ENCODE data around the gene INTS11.

INTS11 gene

DNA sequence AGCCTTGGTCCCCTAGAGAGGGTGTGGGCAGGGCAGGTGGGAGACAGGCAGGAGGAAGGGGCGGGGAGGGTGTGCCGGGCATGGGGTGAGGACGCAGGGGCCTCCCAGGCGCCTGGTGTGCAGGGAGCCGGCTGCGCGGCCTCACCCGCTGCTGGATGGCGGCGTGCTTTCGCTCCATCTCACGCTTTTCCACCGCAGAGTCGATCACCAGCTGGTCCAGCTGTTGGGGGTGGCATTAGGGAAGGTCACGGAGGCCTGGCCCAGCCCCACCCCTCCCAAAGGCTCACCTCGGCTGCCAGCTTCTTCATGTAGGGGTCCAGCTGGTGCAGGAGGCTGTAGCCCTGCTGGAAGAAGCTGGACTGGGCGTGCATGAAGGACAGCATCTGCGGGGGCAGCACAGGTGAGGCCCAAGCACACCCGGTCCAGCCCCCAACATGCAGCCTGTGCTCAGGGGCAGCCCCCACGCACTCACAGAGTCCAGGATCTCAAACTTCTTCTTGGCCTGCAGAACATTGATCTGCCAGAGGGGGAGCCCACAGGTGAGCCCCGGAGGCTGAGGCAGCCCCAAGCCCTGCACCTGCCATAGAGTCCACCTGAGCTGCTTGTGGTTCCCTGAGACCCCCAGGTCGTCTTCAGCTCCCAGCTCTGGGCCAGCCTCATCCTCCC, 24.6 kb downstream of the INTS11 start:
- DNase-seq (ENCODE audit: low spot score), result no peak

DNA sequence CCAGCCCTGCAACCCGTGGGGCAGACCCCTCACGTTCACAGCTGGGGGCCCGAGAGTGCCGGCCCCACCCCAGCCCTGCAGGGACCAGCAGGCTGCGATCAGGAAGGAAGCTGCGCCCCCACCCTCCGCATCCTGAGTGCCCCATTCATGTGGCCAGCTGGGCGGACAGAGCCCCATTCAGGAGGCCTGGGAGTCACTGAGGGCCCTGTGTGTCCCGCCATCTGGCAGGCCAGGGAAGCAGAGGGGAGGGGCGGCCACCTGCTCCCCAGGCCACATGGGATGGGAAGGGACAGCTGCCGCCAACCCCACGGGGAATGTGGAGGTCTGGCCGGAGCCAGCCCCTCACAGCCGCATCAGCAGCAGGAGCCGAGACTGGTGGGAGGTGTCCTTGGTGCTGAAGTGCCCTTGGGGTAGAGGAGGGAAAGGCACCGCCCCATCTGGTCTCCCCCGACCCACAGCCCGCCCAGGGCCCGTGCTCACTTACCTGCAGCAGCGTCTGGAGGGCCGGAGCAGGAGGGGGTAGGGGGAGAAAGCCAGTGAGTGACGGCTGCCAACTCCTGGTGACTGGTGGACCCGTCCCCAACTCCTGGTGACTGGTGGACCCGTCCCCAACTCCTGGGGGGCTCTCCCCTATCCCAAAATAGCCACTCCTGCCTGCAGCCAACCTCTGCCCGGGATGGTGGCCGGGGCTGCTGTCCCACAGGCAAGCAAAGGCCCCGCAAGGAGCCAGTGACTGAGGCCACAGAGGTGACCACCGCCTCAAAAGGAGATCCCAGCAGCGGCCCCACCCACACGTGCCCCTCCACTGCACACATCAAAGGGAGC, 25.4 kb downstream of the INTS11 start:
- no peak for DNase-seq (ENCODE audit: low spot score)

- DNase-seq (ENCODE audit: low spot score), result no peak
Observed at GRCh38 chr1:1297802-1298424, 26.5 kb downstream of the INTS11 start.

DNA sequence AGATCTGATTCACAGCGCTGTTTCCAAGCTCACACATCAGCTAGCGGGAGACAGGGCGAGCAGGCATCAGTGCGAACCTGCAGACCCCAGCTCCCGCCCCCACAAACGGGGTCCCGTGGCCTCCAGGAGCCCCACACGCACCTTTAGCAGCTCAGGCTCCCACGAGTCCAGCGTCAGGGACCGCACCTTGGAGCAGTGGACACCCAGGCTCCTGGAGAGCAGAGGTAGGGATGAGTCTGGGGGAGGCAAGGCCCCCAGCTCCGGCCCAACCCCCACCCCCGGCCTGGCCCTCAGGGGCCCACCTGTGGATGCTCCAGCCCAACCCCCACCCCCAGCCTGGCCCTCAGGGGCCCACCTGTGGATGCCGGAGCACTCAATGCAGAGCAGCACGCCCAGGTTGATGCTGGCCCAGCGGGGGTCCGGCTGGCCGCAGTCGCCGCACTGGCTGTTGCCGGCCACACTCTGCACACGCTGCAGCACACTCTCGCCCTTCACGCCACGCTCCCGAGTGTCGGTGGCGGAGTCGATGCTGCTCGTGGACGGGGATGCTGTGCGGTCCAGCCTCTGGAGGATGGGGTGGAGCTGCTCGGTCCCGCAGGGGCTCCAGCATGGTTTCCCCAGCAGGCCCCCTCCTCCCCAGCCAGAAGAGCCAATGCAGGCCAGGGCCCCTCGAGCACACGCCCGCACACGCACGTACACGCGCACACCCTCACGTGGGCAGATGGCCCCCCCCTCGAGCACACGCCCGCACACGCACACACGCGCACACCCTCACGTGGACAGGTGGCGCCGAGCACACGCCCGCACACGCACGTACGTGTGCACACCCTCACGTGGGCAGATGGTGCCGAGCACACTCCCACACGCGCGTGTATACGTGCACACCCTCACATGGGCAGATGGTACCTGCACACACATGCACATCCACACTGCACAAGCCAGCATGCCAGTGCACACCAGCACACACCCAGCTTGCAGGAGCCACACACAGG, 28.1 kb downstream of the INTS11 start:
- DNase-seq (ENCODE audit: low spot score), result no peak

DNA sequence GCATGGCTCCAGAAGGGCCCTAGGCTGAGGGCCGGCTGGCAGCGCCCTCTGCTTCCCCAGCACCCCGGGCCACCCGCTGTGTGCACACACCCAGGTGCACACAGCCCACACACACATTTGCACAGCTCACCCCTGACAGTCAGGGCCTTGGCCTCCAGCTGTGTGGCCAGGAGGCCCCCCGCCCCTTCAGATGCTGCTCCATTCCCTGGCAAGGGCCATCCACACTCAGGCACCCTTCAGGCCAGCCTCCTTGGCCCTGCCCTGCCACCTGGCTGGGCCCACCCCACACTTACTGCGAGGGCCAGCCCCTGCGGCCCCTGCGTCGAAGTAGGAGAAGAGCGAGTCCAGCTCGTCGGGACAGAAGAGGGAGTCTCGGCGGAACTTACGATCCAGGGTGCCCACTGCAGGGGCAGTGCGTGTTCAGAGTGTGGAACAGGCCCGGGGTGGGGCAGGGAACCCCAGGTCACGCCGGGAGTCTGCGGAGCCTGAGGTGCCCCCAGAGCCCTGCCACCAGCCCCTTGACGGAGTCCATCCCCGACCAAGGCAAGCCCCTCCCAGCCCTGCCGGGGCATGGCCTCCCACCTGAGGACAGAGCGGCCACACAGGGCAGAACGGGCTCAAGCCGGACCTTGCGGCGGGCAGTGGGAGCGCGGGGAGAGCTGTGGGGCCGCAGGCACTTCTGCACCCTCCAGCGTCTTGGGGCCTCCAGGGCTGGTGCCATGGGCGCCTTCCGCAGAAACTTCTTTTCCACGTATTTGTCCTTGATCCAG, 29.1 kb downstream of the INTS11 start:
- no peak for DNase-seq (ENCODE audit: low spot score)

DNA sequence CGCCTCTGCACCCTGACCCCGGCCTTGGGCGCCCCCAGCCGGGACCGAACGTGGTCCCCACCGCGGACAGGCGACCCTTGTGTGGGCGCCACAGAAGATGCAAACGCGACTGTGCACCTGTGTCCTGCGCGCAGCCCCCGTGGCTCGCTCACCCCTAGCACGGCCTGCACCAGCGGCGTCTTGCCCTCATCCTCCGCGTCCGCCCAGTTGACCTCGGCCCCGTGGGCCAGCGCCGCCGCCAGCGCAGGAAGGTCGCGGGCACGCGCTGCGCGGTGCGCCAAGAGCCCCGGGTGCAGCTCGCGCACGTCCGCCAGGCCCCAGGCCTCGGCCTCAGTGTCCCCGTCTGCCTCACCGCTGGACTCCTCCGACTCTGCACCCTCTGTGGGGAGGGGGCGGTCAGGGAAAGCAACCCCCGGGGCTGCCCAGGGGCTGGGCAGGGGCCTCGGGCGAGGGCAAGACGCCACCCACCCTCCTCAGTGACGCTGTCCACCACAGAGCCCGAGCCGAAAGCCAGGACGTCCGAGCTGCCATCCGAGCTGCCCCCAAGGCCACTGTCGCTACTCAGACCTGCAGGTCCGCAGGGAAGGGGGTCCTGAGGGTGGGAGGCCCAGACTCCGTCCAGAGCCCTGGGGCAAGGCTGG, 30.1 kb downstream of the INTS11 start:
- no peak for DNase-seq (ENCODE audit: low spot score)

GRCh38 chr1:1293263-1294249, 30.9 kb downstream of the INTS11 start:
- no peak for DNase-seq (ENCODE audit: low spot score)

GRCh38 chr1:1292851-1293250, 31.6 kb downstream of the INTS11 start:
- no peak for DNase-seq (ENCODE audit: low spot score)

GRCh38 chr1:1292442-1292779, 32.0 kb downstream of the INTS11 start:
- no peak for DNase-seq (ENCODE audit: low spot score)

- DNase-seq (ENCODE audit: low spot score), result peak; percentile 58
Observed at GRCh38 chr1:1291548-1292441, 32.7 kb downstream of the INTS11 start.

GRCh38 chr1:1291023-1291528, 33.4 kb downstream of the INTS11 start:
- no peak for DNase-seq (ENCODE audit: low spot score)

GRCh38 chr1:1290238-1290731, 34.2 kb downstream of the INTS11 start:
- DNase-seq (ENCODE audit: low spot score), result peak; percentile 53

GRCh38 chr1:1287288-1288110, 37.0 kb downstream of the INTS11 start:
- no peak for DNase-seq (ENCODE audit: low spot score)

DNA sequence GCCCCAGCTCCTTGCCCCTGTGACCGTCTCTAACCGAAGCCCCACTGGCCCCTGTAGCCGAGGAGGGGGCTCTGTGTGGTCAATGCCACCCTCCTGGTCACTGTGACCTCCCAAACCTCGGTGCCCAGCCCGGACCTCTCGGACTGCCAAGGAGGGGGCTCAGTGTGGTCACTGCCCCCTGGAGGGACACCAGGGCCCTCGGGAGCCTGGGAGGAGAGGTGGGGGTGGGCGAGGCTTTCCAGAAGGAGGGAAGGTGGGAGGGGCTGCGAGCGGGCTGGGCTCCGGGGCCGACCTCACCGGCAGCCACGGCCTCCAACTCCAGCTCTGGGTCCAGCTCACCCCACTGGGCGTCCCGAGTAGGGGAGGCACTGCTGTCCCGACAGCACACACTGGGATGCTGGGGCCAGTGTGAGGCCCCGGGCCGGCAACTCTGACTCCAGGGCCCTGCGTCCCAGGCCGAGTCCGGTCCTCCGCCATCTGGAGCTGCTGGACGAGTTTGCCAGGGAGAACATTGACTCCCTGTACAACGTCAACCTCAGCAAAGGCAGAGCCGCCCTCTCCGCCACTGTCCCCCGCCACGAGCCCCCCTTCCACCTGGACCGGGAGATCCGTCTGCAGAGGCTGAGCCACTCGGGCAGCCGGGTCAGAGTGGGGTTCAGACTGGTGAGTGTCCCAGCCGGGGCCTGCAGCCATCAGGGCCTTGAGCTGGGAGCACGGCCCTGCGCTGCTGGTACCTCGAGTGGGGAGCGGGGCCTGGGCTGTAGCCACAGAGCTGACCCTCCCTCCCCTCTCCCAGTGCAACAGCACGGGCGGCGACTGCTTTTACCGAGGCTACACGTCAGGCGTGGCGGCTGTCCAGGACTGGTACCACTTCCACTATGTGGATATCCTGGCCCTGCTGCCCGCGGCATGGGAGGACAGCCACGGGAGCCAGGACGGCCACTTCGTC, 37.9 kb downstream of the INTS11 start:
- no peak for DNase-seq (ENCODE audit: low spot score)

GRCh38 chr1:1285611-1286311, 38.7 kb downstream of the INTS11 start:
- no peak for DNase-seq (ENCODE audit: low spot score)

Data from RKO (cell line).